Mesodermal cell (in vitro differentiated cells): ENCODE data around the gene TUT4.

Experiments used
- H3K27ac ChIP-seq: 2 replicates; pipeline ENCODE4 v1.7.0; 2013; ENCODE audit warnings: mild to moderate bottlenecking, low read depth, low read length, moderate library complexity; ENCODE audit not compliant: severe bottlenecking
- H3K36me3 ChIP-seq: 2 replicates; pipeline ENCODE4 v1.7.1; 2013; ENCODE audit warnings: mild to moderate bottlenecking, low read length, moderate library complexity; ENCODE audit not compliant: control insufficient read depth, insufficient read depth
- H3K4me1 ChIP-seq: one replicate; pipeline ENCODE4 v1.7.1; 2013; ENCODE audit warnings: mild to moderate bottlenecking, low read length; ENCODE audit not compliant: insufficient read depth, control insufficient read depth, poor library complexity, severe bottlenecking
- H3K4me3 ChIP-seq: 2 replicates; pipeline ENCODE4 v1.7.0; 2013; ENCODE audit warnings: low read length, control low read depth, mild to moderate bottlenecking; ENCODE audit not compliant: insufficient read depth, poor library complexity, severe bottlenecking; ENCODE audit errors: extremely low read depth
- H3K9me3 ChIP-seq: 2 replicates; pipeline ENCODE4 v1.7.1; 2013; ENCODE audit warnings: mild to moderate bottlenecking, low read length, moderate library complexity; ENCODE audit not compliant: control insufficient read depth
- WGBS, 2 experiments: methylation state at CpG; one replicate each; pipeline ENCODE4 v1.1.5; 2013; ENCODE audit warnings: missing lambda C conversion rate in 2 of 2; ENCODE audit not compliant: insufficient coverage in 2 of 2; 5-methylcytosine and 5-hydroxymethylcytosine counted together

Gene TUT4

DNA sequence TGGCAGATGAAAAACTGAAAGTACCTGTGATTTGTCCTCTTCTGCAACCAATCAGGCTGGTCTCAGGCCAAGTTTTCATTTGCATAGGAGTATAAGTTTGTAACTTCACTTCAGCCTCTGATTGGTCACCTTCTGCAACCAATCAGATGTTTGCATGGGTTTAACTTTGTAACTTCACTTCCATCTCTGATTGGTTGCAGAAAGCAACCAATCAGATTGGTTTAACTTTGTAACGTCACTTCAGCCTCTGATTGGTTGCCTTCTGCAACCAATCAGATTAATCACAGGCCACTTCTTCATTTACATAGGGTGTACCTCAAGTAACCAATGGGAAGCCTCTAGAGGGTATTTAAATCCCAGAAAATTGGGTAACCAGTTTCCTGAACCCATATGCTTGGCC lies 18.9 kb upstream of the TUT4 start:
- no peaks in the 10 kb centered on the region for H3K9me3 ChIP-seq
- no peak overlapping the region for H3K4me3 ChIP-seq
- H3K4me1 ChIP-seq = peaks cover 13% of the 10 kb centered on the region
- no peak overlapping the region for H3K27ac ChIP-seq
- 83% methylated on average over 1 of the region's 1 CpG; no CpG with 5 or more reads in 1 of the 2 experiments for WGBS, 2 experiments
- no peaks in the 10 kb centered on the region for H3K36me3 ChIP-seq

DNA sequence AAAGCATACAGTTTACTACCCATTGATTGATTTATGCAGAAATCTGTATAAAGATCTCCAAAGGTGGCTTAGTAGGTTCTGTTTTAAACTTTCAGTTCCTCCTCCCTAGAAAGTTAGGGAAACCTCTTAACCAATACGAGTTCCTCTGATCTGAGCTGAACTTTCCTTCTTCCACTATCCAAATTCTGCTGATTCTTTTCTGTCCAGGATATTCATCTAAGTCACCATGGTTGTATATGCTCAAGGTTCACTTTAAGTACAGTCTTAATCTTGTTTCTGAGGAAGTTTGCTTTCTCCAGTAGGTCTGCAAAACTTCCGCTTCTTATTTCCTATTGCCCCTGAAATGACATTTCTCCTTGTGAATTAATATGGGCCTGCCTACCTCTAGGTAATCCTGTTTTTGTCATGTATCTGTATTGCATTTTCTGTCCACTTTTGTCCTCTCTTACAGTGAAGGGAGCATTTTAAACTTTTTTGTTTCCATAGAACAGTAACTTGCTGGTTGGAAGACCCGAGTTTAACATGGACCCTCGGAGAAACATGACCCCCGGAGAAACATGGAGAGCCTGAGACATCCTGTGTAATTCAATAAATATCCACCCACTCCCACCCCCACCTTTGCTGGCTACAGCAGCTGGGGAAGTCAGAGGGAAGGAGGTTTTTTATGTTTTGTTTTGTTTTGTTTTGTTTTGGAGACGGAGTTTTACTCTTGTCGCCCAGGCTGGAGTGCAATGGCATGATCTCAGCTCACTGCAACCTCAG lies 16.7 kb upstream of the TUT4 start:
- Histone ChIP-seq H3K9me3 (no peaks in the 10 kb centered on the region), H3K4me1 (peaks cover 7% of the 10 kb centered on the region), H3K27ac (no peak overlapping the region), H3K4me3 (no peak overlapping the region), H3K36me3 (no peaks in the 10 kb centered on the region)
- WGBS, 2 experiments = 79 to 95% methylated on average over 2 to 4 of the region's 7 CpGs

DNA sequence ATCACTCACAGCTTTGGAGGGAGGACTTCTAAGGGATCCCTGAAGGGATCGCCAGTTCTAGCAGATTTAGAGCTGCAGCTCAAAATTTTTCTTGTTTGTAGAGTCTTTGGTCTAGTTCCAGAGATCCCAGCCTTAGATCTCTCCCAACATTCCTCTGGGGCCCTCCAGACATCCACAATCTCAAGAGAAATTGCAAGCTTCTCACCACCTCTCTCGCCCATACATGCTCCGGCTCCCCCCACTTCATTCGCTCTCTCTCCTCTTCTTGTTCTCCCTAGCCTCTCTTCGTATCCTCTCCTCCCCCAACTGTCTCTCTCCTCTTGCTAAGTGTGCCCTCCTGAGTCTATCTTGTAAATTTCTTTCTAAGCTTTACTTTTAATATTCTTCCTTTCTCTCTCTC lies 15.1 kb upstream of the TUT4 start:
- no peaks in the 10 kb centered on the region for H3K4me1 ChIP-seq
- no peaks in the 10 kb centered on the region for H3K36me3 ChIP-seq
- WGBS, 2 experiments = 52 to 65% methylated on average over 4 of the region's 5 CpGs
- H3K4me3 ChIP-seq = no peak overlapping the region
- no peaks in the 10 kb centered on the region for H3K9me3 ChIP-seq
- H3K27ac ChIP-seq = no peak overlapping the region

DNA sequence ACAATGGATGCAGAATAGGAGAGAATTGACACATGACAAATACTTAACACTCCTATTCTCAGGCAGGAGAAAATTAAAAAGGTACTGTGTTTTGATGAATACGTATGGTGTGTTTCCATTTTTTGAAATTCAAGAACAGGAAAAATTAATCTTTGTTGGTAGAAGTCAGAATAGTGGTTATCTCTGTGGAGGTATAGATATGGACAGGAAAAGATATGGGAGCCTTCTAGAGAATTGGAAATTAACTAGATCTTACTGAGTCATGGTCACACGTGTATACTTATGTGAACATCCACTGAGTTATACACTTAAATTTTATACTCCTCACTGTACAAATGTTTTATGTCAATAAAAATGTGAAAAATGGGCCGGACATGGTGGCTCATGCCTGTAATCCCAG lies 9.9 kb upstream of the TUT4 start:
- Histone ChIP-seq H3K4me3 (no peak overlapping the region), H3K9me3 (no peaks in the 10 kb centered on the region), H3K36me3 (no peaks in the 10 kb centered on the region), H3K4me1 (no peaks in the 10 kb centered on the region), H3K27ac (no peak overlapping the region)
- WGBS, 2 experiments = 87 to 100% methylated on average over 2 of the region's 3 CpGs

DNA sequence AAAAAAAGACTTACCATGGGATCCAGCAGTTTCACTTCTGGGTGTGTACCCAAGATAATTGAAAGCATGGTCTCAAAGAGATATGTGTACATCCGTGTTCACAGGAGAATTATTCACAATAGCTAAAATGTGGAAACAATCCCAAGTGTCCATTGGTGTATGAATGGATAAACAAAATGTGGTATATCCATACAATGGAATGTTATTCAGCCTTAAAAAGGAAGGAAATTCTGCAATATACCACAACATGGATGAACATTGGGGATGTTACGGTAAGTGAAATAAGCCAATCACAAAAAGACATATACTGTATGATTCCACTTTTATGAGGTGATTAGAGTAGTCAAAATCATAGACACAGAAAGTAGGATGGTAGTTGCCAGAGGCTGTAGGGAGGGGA lies 7.0 kb upstream of the TUT4 start:
- H3K9me3 ChIP-seq = no peaks in the 10 kb centered on the region
- H3K36me3 ChIP-seq = no peaks in the 10 kb centered on the region
- H3K4me3 ChIP-seq = no peak overlapping the region
- no peak overlapping the region for H3K27ac ChIP-seq
- H3K4me1 ChIP-seq = peaks cover 7% of the 10 kb centered on the region
- 100% methylated on average over 1 of the region's 2 CpGs; no CpG with 5 or more reads in 1 of the 2 experiments for WGBS, 2 experiments

DNA sequence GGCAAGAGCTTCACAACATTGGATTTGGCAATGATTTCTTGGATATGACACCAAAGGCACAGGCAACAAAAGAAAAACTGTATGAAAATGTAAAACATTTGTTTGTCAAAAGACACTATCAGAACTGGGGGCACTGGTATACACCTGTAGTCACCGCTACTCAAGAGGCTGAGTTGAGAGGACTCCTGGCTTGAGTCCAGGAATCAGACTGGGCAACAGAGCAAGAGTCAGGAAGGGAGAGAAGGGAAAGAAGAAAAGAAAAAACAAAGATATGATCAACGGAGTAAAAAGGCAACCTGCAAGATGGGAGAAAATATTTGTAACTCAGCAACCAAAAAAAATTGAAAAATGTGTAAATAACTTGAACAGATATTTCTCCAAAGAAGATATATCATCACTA lies 6.0 kb upstream of the TUT4 start:
- peaks cover 13% of the 10 kb centered on the region for H3K4me1 ChIP-seq
- no peak overlapping the region for H3K27ac ChIP-seq
- 100% methylated on average over 1 of the region's 2 CpGs for WGBS, 2 experiments
- no peaks in the 10 kb centered on the region for H3K36me3 ChIP-seq
- no peak overlapping the region for H3K4me3 ChIP-seq
- no peaks in the 10 kb centered on the region for H3K9me3 ChIP-seq

DNA sequence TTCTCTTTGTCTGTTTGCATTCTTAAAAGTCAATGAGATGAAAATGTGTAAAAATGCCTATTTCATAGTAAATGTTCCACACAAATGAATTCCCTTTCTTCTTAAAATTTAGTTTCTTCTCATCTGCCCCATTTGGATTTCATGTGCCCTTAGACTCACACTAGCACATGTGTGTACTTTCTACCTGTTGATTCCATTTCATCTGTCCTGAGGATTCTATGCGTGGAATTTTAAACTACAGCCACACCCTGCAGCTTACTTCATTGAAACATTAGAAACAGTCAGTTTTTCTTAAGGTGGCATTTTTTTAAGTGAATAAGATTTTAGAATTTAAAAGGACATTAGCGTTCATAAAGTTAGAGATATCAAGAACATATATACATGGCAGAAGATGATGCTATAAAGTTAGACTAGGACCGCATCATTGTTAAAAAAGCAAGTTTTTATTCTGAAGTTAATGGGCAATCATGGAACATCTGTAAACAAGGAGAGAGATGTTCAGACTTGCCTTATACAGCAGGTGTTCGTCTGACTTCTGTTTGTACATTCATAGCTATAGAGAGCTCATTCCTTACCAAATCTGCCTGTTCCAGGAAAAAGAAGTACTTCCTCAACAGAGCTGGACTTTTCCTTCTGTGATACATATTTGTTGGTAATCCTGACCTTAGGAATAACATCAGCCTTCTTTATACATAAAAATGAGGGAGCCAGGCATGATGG lies 3.9 kb upstream of the TUT4 start:
- Histone ChIP-seq H3K27ac (no peak overlapping the region), H3K36me3 (no peaks in the 10 kb centered on the region), H3K4me1 (peaks cover 13% of the 10 kb centered on the region), H3K4me3 (no peak overlapping the region), H3K9me3 (no peaks in the 10 kb centered on the region)
- WGBS, 2 experiments = 81 to 94% methylated on average over 2 of the region's 4 CpGs

DNA sequence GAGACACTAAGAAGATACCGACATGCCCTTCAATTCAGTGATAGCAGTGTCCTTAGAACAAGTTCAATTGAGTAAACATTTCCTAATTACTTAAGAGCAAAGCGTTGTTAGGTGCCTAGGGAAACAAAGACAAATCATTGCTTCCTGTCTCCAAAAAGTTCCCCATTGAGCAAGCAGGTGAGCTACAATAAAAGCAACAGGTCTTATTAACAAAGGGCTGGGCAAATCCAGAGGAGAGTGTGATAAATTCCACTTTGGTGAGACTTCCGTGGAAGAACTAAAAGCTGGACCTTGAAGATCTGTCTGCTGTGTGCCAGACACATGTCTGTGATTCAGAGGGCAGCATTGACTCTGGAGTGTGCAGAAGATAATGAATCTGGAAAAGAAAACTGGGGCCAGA lies 1.9 kb upstream of the TUT4 start:
- WGBS, 2 experiments = 39 to 51% methylated on average over 2 to 3 of the region's 3 CpGs
- Histone ChIP-seq H3K9me3 (no peaks in the 10 kb centered on the region), H3K4me3 (peak overlapping the region; percentile 93), H3K4me1 (peaks cover 13% of the 10 kb centered on the region), H3K27ac (peak overlapping the region; percentile 60), H3K36me3 (no peaks in the 10 kb centered on the region)

DNA sequence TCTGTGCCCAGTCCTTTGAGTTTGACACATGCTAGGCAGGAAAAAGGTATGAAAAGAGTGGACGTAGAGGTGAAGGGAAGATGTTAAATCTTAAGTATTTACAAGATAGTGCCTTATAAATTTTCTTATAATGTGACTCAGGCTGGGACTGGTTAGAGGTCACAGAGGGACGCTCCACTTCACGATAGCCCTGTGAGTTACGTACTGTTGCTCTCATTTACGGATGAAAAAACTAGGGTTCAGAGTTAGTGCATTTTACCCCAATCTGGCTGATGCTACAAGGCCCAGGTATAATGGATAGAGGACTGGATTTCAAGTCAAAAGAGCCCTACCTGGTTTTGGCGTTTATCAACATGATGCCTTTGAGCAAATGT lies 1.4 kb upstream of the TUT4 start:
- H3K4me3 ChIP-seq = peak overlapping the region; percentile 93
- 27 to 44% methylated on average over 5 of the region's 6 CpGs for WGBS, 2 experiments
- H3K9me3 ChIP-seq = no peaks in the 10 kb centered on the region
- H3K36me3 ChIP-seq = no peaks in the 10 kb centered on the region
- H3K4me1 ChIP-seq = peaks cover 13% of the 10 kb centered on the region
- H3K27ac ChIP-seq = peak overlapping the region; percentile 96

DNA sequence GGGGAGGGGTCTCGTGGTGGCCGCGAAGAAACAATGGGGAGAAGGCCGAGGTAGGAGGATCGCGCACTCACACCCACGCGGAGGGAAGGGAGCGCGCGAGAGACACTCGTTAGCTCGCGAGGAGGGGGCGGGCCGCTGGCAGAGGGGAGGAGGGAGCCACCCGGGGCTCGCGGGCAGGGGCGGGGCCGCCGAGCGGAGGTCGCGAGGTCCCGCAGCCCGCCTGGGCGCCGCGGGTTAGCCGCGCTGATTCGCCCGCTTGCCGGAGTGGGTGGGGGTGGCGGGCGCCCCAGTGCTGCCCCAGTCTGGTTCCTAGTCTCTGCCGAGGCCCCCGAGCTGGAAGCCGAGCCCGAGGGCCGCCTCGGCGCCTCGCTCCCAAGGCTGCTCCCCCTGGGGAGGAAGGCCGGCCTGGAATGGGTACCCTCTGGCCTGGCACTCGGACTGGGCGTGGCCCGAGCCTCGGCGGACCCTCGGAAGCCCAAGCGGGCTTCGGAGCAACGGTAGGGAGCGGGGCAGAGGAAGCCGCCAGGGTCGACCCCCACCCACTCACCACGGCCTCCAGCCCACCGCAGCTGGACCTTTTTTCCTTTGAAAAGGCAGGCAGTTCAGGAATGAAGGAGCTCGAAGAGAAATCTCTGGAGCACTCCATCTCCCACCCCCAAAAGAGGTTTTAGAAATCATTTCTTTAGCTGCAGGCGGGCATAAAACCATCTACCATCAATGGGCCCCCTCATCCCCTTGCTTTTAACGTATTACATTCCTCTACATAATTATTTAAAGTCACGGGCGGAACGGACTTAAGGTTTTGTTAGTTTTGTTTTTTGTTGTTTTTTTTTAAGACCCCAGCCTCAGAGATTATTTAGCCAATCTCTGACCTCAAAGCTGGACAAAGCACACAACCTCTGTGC lies 722 bp upstream of the TUT4 start:
- H3K27ac ChIP-seq = peak overlapping the region; percentile 96
- 0% methylated on average over 30 to 50 of the region's 66 CpGs for WGBS, 2 experiments
- H3K4me3 ChIP-seq = peak overlapping the region; percentile 93
- no peaks in the 10 kb centered on the region for H3K9me3 ChIP-seq
- peaks cover 13% of the 10 kb centered on the region for H3K4me1 ChIP-seq
- H3K36me3 ChIP-seq = no peaks in the 10 kb centered on the region
